Activated naive CD8-positive, alpha-beta T cell (primary cell): ENCODE measurements around the gene ZNF79.

Experiments used
- H3K27ac Mint-ChIP-seq: one replicate; pipeline ENCODE4 v1.8.0; 2021; ENCODE audit warnings: mixed read lengths
- H3K27me3 Mint-ChIP-seq: one replicate; pipeline ENCODE4 v1.8.0; 2021; ENCODE audit warnings: mixed read lengths
- H3K36me3 Mint-ChIP-seq: one replicate; pipeline ENCODE4 v1.8.0; 2021; ENCODE audit warnings: mixed read lengths
- H3K4me1 Mint-ChIP-seq: one replicate; pipeline ENCODE4 v1.8.0; 2021; ENCODE audit warnings: low read depth, mixed read lengths
- H3K4me3 Mint-ChIP-seq: one replicate; pipeline ENCODE4 v1.8.0; 2021; ENCODE audit warnings: mild to moderate bottlenecking, mixed read lengths
- H3K9me3 Mint-ChIP-seq: one replicate; pipeline ENCODE4 v1.8.0; 2021; ENCODE audit warnings: low read depth, mixed read lengths

The ZNF79 gene

GRCh38 chr9:127393645-127394044 lies 30.5 kb upstream of the ZNF79 start:
- H3K9me3 Mint-ChIP-seq = no peaks in the 10 kb centered on the region
- H3K27me3 Mint-ChIP-seq = peaks cover 47% of the 10 kb centered on the region

DNA sequence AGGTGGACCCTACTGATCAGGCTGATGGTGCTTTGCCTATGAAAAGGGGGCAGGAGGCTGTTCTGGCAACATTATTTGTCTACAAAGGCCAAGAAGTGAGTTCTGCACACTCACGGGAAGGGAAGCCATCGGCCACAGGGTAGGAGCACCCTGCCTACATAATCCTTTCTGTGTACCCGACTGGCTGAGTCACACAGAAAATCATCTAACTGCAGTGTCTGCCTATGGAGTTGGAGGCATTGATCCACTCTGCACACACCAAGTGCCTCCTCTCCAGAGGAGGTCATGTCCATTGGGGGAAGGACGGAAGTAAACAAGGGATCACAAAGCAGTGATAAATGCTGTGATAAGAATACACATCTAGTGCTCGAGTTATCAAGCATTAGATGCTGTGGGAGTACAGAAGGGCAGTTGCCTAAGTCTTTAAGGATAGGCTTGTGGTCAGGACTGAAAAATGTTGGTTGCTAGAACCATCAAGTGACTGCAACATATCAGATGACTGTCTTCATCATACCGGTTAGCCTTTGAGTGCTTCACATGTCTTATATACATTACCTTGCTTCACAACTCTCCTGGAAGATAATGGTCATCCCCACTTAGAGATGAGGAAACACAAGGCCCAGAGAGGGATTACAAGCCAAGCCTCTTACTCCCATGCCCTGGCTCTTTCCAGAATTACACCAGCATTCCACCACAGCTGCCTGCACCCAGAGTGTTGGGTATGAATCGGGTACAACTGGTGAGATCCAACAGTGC lies 28.5 kb upstream of the ZNF79 start:
- Mint-ChIP-seq H3K4me1 (peaks cover 12% of the 10 kb centered on the region), H3K9me3 (no peaks in the 10 kb centered on the region), H3K36me3 (no peaks in the 10 kb centered on the region), H3K27me3 (peaks cover 48% of the 10 kb centered on the region), H3K27ac (no peak overlapping the region), H3K4me3 (peak overlapping the region; percentile 60)

More at GRCh38 chr9:127393645-127394044, 30.5 kb upstream of the ZNF79 start:
- Mint-ChIP-seq H3K36me3 (no peaks in the 10 kb centered on the region), H3K4me3 (no peak overlapping the region), H3K27ac (no peak overlapping the region), H3K4me1 (peaks cover 29% of the 10 kb centered on the region)

GRCh38 chr9:127396253-127396807 lies 27.9 kb upstream of the ZNF79 start:
- H3K27ac Mint-ChIP-seq = no peak overlapping the region

DNA sequence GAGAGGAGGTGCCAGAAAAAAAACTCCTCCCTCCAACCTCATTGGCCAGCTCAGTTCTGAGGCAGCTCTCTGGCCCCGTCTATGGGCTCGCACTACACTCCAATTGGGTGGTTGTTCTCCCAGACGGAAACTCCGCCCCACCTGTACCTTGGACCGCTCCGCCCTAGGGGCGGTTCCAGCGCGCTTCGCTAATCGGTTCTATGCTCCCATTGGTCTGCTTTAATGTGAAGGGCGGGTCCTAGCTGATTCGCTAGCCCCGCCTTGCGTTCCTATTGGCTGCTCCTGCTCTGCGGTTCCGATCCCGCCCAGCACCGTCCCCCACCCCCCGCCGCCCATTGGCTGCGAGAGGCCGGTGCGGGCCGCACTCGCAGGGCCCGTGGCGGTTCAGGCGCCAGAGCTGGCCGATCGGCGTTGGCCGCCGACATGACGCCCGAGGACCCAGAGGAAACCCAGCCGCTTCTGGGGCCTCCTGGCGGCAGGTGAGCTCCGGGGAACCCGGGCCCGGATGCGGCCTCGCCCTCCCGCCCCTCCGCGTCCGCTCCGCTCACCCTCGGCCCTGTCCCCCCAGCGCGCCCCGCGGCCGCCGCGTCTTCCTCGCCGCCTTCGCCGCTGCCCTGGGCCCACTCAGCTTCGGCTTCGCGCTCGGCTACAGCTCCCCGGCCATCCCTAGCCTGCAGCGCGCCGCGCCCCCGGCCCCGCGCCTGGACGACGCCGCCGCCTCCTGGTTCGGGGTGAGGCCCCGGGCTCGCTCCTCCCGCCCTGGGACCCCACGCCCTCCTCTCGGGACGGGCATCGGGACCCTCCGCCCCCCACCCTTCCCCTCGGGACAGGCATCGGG lies 27.2 kb upstream of the ZNF79 start, which contains the start of gene SLC2A8:
SLC2A8 (plus strand) TSS at position 362 of the 838 bp plus-strand sequence; CDS start at position 424, 62 bp downstream.
- Mint-ChIP-seq H3K9me3 (no peaks in the 10 kb centered on the region), H3K4me1 (peaks cover 12% of the 10 kb centered on the region), H3K36me3 (no peaks in the 10 kb centered on the region), H3K4me3 (peak within 1 kb of the TSS; percentile 70), H3K27me3 (peaks cover 53% of the 10 kb centered on the region), H3K27ac (no peak within 1 kb of the TSS)

More at GRCh38 chr9:127396253-127396807, 27.9 kb upstream of the ZNF79 start:
- Mint-ChIP-seq H3K4me3 (peak overlapping the region; percentile 60), H3K9me3 (no peaks in the 10 kb centered on the region), H3K4me1 (peaks cover 12% of the 10 kb centered on the region), H3K36me3 (no peaks in the 10 kb centered on the region), H3K27me3 (peaks cover 51% of the 10 kb centered on the region)

GRCh38 chr9:127397646-127398274 lies 26.4 kb upstream of the ZNF79 start:
- H3K27ac Mint-ChIP-seq = no peak overlapping the region
- H3K9me3 Mint-ChIP-seq = no peaks in the 10 kb centered on the region

GRCh38 chr9:127398275-127398647 lies 25.9 kb upstream of the ZNF79 start:
- Mint-ChIP-seq H3K9me3 (no peaks in the 10 kb centered on the region), H3K27ac (no peak overlapping the region), H3K36me3 (no peaks in the 10 kb centered on the region), H3K4me1 (peaks cover 12% of the 10 kb centered on the region), H3K4me3 (peak overlapping the region; percentile 70), H3K27me3 (peaks cover 44% of the 10 kb centered on the region)

More at GRCh38 chr9:127397646-127398274, 26.4 kb upstream of the ZNF79 start:
- H3K4me3 Mint-ChIP-seq = peak overlapping the region; percentile 70
- peaks cover 49% of the 10 kb centered on the region for H3K27me3 Mint-ChIP-seq
- H3K4me1 Mint-ChIP-seq = peaks cover 12% of the 10 kb centered on the region
- no peaks in the 10 kb centered on the region for H3K36me3 Mint-ChIP-seq

DNA sequence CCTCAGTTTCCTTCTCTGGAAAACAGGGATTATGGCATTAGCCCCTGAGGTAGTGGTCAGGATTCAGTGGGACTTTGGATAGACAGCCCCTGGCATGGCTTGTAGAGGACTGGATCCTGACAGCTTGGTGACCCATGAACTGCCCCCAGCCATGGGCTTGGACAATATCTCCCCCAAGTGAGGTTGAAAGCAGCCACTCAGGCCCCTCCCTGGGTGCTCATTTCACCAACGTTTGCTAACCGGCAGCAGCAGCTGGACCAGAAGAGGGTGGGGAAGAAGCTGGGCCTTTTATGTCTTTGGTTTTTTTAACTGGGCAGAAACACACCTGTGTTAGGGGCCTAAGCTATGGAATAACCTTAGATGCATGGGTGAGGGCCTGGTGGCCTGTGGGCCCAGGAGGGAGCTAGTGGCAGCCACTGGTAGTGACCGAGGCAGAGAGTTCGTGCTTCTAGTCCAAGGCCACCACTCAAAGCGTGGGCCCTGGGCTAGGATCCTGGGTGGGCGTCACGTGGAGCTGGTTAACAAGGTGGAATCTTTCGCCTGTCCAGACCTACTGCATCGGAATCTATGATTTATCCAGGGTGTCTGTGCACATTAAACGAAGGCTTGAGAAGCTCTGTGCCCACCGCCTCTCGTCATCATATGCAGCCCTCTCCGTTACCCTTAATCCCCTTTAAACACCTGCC lies 25.3 kb upstream of the ZNF79 start:
- H3K36me3 Mint-ChIP-seq = no peaks in the 10 kb centered on the region
- H3K9me3 Mint-ChIP-seq = no peaks in the 10 kb centered on the region
- H3K27ac Mint-ChIP-seq = no peak overlapping the region
- H3K27me3 Mint-ChIP-seq = peaks cover 39% of the 10 kb centered on the region
- peak overlapping the region; percentile 70 for H3K4me3 Mint-ChIP-seq
- H3K4me1 Mint-ChIP-seq = peaks cover 12% of the 10 kb centered on the region

GRCh38 chr9:127399736-127400269 lies 24.4 kb upstream of the ZNF79 start:
- Mint-ChIP-seq H3K4me3 (no peak overlapping the region), H3K4me1 (peaks cover 12% of the 10 kb centered on the region), H3K9me3 (no peaks in the 10 kb centered on the region), H3K27ac (no peak overlapping the region), H3K27me3 (peaks cover 35% of the 10 kb centered on the region), H3K36me3 (no peaks in the 10 kb centered on the region)

GRCh38 chr9:127402401-127403090 lies 21.6 kb upstream of the ZNF79 start:
- Mint-ChIP-seq H3K9me3 (no peaks in the 10 kb centered on the region), H3K4me1 (peaks cover 6% of the 10 kb centered on the region), H3K4me3 (no peak overlapping the region), H3K27ac (no peak overlapping the region), H3K27me3 (peaks cover 28% of the 10 kb centered on the region), H3K36me3 (no peaks in the 10 kb centered on the region)

DNA sequence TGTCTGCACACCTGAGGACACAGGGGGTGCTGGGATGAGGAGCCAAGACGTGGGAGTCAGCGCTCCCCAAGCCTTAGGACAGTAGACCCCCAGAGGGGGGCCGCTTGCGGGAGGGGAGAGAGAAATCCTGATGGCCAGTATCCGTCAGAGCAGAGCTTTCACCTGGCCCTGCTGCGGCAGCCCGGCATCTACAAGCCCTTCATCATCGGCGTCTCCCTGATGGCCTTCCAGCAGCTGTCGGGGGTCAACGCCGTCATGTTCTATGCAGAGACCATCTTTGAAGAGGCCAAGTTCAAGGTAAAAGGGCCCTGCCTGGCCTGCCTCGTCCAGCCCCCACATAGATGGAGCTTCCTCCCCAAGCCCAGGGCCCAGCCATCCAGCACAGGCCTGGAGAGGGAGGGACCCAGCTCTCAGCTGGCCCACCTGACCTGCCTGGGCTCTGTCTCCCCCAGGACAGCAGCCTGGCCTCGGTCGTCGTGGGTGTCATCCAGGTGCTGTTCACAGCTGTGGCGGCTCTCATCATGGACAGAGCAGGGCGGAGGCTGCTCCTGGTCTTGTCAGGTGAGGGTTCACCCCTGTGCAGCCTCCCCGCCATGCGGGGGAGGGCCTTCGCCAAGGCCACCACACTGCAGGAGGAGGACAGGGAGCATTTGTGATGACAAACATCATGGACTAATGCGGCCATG lies 20.5 kb upstream of the ZNF79 start:
- no peaks in the 10 kb centered on the region for H3K36me3 Mint-ChIP-seq
- H3K4me3 Mint-ChIP-seq = no peak overlapping the region
- no peaks in the 10 kb centered on the region for H3K4me1 Mint-ChIP-seq
- no peak overlapping the region for H3K27ac Mint-ChIP-seq
- H3K9me3 Mint-ChIP-seq = no peaks in the 10 kb centered on the region
- H3K27me3 Mint-ChIP-seq = peaks cover 25% of the 10 kb centered on the region

- Mint-ChIP-seq H3K4me1 (no peaks in the 10 kb centered on the region), H3K4me3 (no peak overlapping the region), H3K27ac (no peak overlapping the region), H3K36me3 (no peaks in the 10 kb centered on the region), H3K27me3 (peaks cover 24% of the 10 kb centered on the region), H3K9me3 (no peaks in the 10 kb centered on the region)
Measured at GRCh38 chr9:127404631-127405030, 19.6 kb upstream of the ZNF79 start.

- H3K9me3 Mint-ChIP-seq = no peaks in the 10 kb centered on the region
- no peaks in the 10 kb centered on the region for H3K4me1 Mint-ChIP-seq
- H3K4me3 Mint-ChIP-seq = no peak overlapping the region
- peaks cover 23% of the 10 kb centered on the region for H3K27me3 Mint-ChIP-seq
- no peaks in the 10 kb centered on the region for H3K36me3 Mint-ChIP-seq
- H3K27ac Mint-ChIP-seq = no peak overlapping the region
Measured at GRCh38 chr9:127405344-127406125, 18.6 kb upstream of the ZNF79 start.
